Measurements from ENCODE around the gene NPAS3.

NPAS3 gene

DNA sequence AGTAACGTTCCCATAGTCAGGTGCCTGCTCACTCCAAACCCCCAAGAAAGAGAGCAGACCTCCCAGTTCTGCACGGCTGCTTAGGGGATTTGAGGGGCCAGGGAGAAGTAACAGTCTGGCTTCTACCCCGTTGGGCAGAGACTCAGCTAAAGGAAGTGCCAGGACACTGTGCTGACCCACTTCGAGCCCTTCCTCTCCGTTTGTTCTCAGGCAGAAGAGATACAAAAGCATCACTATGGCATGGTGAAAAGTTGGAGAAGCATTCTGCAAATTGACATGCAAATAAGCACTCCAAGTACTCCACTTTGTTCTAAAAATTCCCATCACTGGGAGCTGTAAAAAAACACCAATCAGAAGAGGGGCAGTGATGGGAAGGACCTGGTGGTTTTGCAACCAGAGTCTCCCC lies 773.1 kb downstream of the NPAS3 start:
- TF ChIP-seq, protein P1, sequence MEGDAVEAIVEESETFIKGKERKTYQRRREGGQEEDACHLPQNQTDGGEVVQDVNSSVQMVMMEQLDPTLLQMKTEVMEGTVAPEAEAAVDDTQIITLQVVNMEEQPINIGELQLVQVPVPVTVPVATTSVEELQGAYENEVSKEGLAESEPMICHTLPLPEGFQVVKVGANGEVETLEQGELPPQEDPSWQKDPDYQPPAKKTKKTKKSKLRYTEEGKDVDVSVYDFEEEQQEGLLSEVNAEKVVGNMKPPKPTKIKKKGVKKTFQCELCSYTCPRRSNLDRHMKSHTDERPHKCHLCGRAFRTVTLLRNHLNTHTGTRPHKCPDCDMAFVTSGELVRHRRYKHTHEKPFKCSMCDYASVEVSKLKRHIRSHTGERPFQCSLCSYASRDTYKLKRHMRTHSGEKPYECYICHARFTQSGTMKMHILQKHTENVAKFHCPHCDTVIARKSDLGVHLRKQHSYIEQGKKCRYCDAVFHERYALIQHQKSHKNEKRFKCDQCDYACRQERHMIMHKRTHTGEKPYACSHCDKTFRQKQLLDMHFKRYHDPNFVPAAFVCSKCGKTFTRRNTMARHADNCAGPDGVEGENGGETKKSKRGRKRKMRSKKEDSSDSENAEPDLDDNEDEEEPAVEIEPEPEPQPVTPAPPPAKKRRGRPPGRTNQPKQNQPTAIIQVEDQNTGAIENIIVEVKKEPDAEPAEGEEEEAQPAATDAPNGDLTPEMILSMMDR (conservative IDR thresholded peaks at IDR 0.05; ENCODE audit: low read length), result no peak
- no peak for TF ChIP-seq EZH2phosphoT487 (IDR thresholded peaks at IDR 0.05; ENCODE audit: borderline replicate concordance)
- Histone ChIP-seq H4K20me1 (ENCODE audit: insufficient read depth, low read length, poor library complexity, severe bottlenecking) (no peaks in the 10 kb centered on the region), H3K4me3 (ENCODE audit: low read length, poor library complexity, severe bottlenecking) (no peak overlapping the region), H2AFZ (ENCODE audit: low read length) (no peak overlapping the region), H3K27me3 (ENCODE audit: insufficient read depth, low read length, poor library complexity, severe bottlenecking) (no peaks in the 10 kb centered on the region), H3K9me2 (replicated peaks; ENCODE audit: low read depth, low read length) (no peaks in the 10 kb centered on the region), H3K4me1 (ENCODE audit: insufficient read depth, low read length, poor library complexity, severe bottlenecking) (no peaks in the 10 kb centered on the region), H3K9ac (ENCODE audit: low read depth, low read length, poor library complexity, severe bottlenecking) (no peak overlapping the region), H3K9me3 (ENCODE audit: insufficient read depth, low read depth, low read length) (no peaks in the 10 kb centered on the region), H3F3A (ENCODE audit: low read depth) (no peaks in the 10 kb centered on the region), H3K79me2 (ENCODE audit: insufficient read depth, low read length) (no peaks in the 10 kb centered on the region), H3K4me2 (ENCODE audit: low read depth, low read length, poor library complexity, severe bottlenecking) (no peak overlapping the region), H3K36me3 (ENCODE audit: insufficient read depth, low read length) (no peaks in the 10 kb centered on the region)

GRCh38 chr14:33714527-33715226 lies 776.0 kb downstream of the NPAS3 start:
- TF ChIP-seq, protein P1 (conservative IDR thresholded peaks at IDR 0.05; ENCODE audit: low read length), result no peak
- no peak for TF ChIP-seq EZH2phosphoT487 (IDR thresholded peaks at IDR 0.05; ENCODE audit: borderline replicate concordance)
- Histone ChIP-seq H2AFZ (ENCODE audit: low read length) (no peak overlapping the region), H3K4me2 (ENCODE audit: low read depth, low read length, poor library complexity, severe bottlenecking) (no peak overlapping the region), H3K27me3 (ENCODE audit: insufficient read depth, low read length, poor library complexity, severe bottlenecking) (no peaks in the 10 kb centered on the region), H3F3A (ENCODE audit: low read depth) (no peaks in the 10 kb centered on the region), H3K79me2 (ENCODE audit: insufficient read depth, low read length) (no peaks in the 10 kb centered on the region), H3K4me3 (ENCODE audit: low read length, poor library complexity, severe bottlenecking) (no peak overlapping the region), H3K9me3 (ENCODE audit: insufficient read depth, low read depth, low read length) (no peaks in the 10 kb centered on the region), H4K20me1 (ENCODE audit: insufficient read depth, low read length, poor library complexity, severe bottlenecking) (no peaks in the 10 kb centered on the region), H3K9ac (ENCODE audit: low read depth, low read length, poor library complexity, severe bottlenecking) (no peak overlapping the region), H3K36me3 (ENCODE audit: insufficient read depth, low read length) (no peaks in the 10 kb centered on the region), H3K4me1 (ENCODE audit: insufficient read depth, low read length, poor library complexity, severe bottlenecking) (no peaks in the 10 kb centered on the region), H3K9me2 (replicated peaks; ENCODE audit: low read depth, low read length) (no peaks in the 10 kb centered on the region)

- no peak overlapping the region for H3K4me3 ChIP-seq (ENCODE audit: low read length, poor library complexity, severe bottlenecking)
- H3K9ac ChIP-seq (ENCODE audit: low read depth, low read length, poor library complexity, severe bottlenecking), result no peak overlapping the region
- H3F3A ChIP-seq (ENCODE audit: low read depth), result no peaks in the 10 kb centered on the region
- H3K36me3 ChIP-seq (ENCODE audit: insufficient read depth, low read length), result no peaks in the 10 kb centered on the region
- TF ChIP-seq, protein P1 (conservative IDR thresholded peaks at IDR 0.05; ENCODE audit: low read length), result no peak
- TF ChIP-seq EZH2phosphoT487 (IDR thresholded peaks at IDR 0.05; ENCODE audit: borderline replicate concordance), result no peak
- no peaks in the 10 kb centered on the region for H3K9me3 ChIP-seq (ENCODE audit: insufficient read depth, low read depth, low read length)
- no peaks in the 10 kb centered on the region for H3K79me2 ChIP-seq (ENCODE audit: insufficient read depth, low read length)
- no peaks in the 10 kb centered on the region for H3K4me1 ChIP-seq (ENCODE audit: insufficient read depth, low read length, poor library complexity, severe bottlenecking)
- H2AFZ ChIP-seq (ENCODE audit: low read length), result no peak overlapping the region
- H3K9me2 ChIP-seq (replicated peaks; ENCODE audit: low read depth, low read length), result no peaks in the 10 kb centered on the region
- H3K4me2 ChIP-seq (ENCODE audit: low read depth, low read length, poor library complexity, severe bottlenecking), result no peak overlapping the region
- H4K20me1 ChIP-seq (ENCODE audit: insufficient read depth, low read length, poor library complexity, severe bottlenecking), result no peaks in the 10 kb centered on the region
- H3K27me3 ChIP-seq (ENCODE audit: insufficient read depth, low read length, poor library complexity, severe bottlenecking), result no peaks in the 10 kb centered on the region
Measured at GRCh38 chr14:33715227-33715528, 776.5 kb downstream of the NPAS3 start.

Data from Loucy (cell line).